SK-N-SH treated with all-trans-retinoic acid at 6 μM for 48 hours (cell line): Measurements from ENCODE around the gene CCNI2.

ENCODE experiments used
- ESRRG ChIP-seq: fragments of 250-450 bp; sonication (Bioruptor Pico); IDR thresholded peaks from 2 replicates; pipeline ENCODE4 v1.6.1; 2021; ENCODE audit warnings: mild to moderate bottlenecking
- ISL1 ChIP-seq: fragments of 250-450 bp; sonication (Bioruptor Pico); IDR thresholded peaks from 2 replicates; pipeline ENCODE4 v2.1.2; 2022; ENCODE audit warnings: mild to moderate bottlenecking, moderate library complexity
- PATZ1 ChIP-seq: fragments of 250-450 bp; sonication (Bioruptor Pico); IDR thresholded peaks from 2 replicates; pipeline ENCODE4 v1.8.0; 2020; ENCODE audit warnings: mild to moderate bottlenecking, moderate library complexity, borderline replicate concordance
- RARB ChIP-seq: fragments of 250-450 bp; sonication (Bioruptor Pico); IDR thresholded peaks from 2 replicates; pipeline ENCODE4 v1.8.0; 2021; ENCODE audit warnings: mild to moderate bottlenecking, moderate library complexity
- TSHZ2 ChIP-seq: fragments of 250-450 bp; sonication (Bioruptor Pico); IDR thresholded peaks from 2 replicates; pipeline ENCODE4 v1.5.0; 2020; ENCODE audit warnings: mild to moderate bottlenecking, moderate library complexity
- ZNF8 ChIP-seq: fragments of 450-650 bp; formaldehyde crosslinking; IDR thresholded peaks from 2 replicates; pipeline ENCODE4 v1.5.0; 2020; ENCODE audit warnings: mild to moderate bottlenecking, moderate library complexity
- TF ChIP-seq, protein P1 (sequence below): fragments of 250-450 bp; sonication (Bioruptor Pico); IDR thresholded peaks from 2 replicates; pipeline ENCODE4 v1.5.1; 2021; ENCODE audit warnings: mild to moderate bottlenecking, moderate library complexity
- TF ChIP-seq, protein P2 (sequence below): fragments of 250-450 bp; sonication (Bioruptor Pico); IDR thresholded peaks from 2 replicates; pipeline ENCODE4 v1.5.1; 2020; ENCODE audit warnings: low read depth, mild to moderate bottlenecking, moderate library complexity

GRCh38 chr5:132770476-132771159 lies 23.4 kb downstream of the CCNI2 start:
- TF ChIP-seq PATZ1 (CRISPR knock-in tag) (no peak), ESRRG (CRISPR knock-in tag) (no peak), RARB (CRISPR knock-in tag) (no peak), TSHZ2 (CRISPR knock-in tag) (no peak), ISL1 (CRISPR knock-in tag) (no peak), ZNF8 (CRISPR knock-in tag) (no peak)
- TF ChIP-seq, protein P1, sequence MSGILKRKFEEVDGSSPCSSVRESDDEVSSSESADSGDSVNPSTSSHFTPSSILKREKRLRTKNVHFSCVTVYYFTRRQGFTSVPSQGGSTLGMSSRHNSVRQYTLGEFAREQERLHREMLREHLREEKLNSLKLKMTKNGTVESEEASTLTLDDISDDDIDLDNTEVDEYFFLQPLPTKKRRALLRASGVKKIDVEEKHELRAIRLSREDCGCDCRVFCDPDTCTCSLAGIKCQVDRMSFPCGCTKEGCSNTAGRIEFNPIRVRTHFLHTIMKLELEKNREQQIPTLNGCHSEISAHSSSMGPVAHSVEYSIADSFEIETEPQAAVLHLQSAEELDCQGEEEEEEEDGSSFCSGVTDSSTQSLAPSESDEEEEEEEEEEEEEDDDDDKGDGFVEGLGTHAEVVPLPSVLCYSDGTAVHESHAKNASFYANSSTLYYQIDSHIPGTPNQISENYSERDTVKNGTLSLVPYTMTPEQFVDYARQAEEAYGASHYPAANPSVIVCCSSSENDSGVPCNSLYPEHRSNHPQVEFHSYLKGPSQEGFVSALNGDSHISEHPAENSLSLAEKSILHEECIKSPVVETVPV (CRISPR knock-in tag), result no peak
- TF ChIP-seq, protein P2, sequence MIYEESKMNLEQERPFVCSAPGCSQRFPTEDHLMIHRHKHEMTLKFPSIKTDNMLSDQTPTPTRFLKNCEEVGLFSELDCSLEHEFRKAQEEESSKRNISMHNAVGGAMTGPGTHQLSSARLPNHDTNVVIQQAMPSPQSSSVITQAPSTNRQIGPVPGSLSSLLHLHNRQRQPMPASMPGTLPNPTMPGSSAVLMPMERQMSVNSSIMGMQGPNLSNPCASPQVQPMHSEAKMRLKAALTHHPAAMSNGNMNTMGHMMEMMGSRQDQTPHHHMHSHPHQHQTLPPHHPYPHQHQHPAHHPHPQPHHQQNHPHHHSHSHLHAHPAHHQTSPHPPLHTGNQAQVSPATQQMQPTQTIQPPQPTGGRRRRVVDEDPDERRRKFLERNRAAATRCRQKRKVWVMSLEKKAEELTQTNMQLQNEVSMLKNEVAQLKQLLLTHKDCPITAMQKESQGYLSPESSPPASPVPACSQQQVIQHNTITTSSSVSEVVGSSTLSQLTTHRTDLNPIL, result no peak
